Measurements from ENCODE around the gene ARPC5. TPM values are rescaled to one million over a fixed set of nuclear protein-coding genes. Genes with fewer than 3 reads are reported as not detected.

The ARPC5 gene
- total and polyA plus RNA-seq, 9 of the 15 experiments (the other 6 are each of a cell fraction or from before 2014, with no cell fraction given), result 71.8 to 150 (median 91.6) TPM

DNA sequence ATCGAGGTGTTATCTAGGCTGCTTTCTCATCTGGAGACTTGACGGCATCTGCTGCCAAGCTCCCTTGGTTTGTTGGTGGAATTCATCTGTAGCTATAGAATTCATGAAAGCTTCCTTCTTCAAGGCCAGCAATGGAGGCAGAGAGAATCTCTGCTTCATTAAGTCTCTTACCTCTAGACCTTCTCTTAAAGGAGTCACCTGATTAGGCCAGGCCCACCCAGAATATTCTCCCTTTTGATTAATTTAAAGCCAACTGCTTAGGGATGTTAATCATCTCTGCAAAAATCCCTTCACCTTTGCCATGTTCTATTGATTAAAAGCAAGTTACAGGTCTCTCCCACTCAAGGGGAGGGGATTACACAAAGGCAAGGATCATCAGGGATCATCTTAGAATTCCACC, 40.0 kb downstream of the ARPC5 start:
- in situ Hi-C loops (cut with MboI) (no loop called here), intact Hi-C loops (cut with micrococcal nuclease) (no loop called here)
- H3K79me2 ChIP-seq (ENCODE audit: control insufficient read depth, insufficient read depth, low read length), result no peaks in the 10 kb centered on the region
- H3K36me3 ChIP-seq (ENCODE audit: control insufficient read depth, insufficient read depth, low read length), result no peaks in the 10 kb centered on the region
- H3K4me1 ChIP-seq (replicated peaks in 1 of 2; ENCODE audit: control insufficient read depth in 2 of 2, insufficient read depth in 2 of 2, low read length in 2 of 2), result no peaks in the 10 kb centered on the region; a peak in 1 of 5 replicates
- H3K4me2 ChIP-seq (ENCODE audit: insufficient read depth, low read length), result no peak overlapping the region
- no peaks in the 10 kb centered on the region for H3K9me1 ChIP-seq (ENCODE audit: control insufficient read depth, insufficient read depth, low read length)
- 16% methylated on average over 2 of the region's 2 CpGs for WGBS (ENCODE audit: insufficient coverage, low coverage, missing lambda C conversion rate)
- H3K27ac ChIP-seq (ENCODE audit: extremely low read depth, low read depth, low read length), result no peak overlapping the region
- no peaks in the 10 kb centered on the region for H3K9me3 ChIP-seq (replicated peaks; ENCODE audit: control insufficient read depth, insufficient read depth, low read depth, low read length)
- ChIA-PET CTCF (ENCODE audit: low intra/inter-chr PET ratio) (no interaction called here), POLR2A (no interaction called here)
- H2AFZ ChIP-seq (ENCODE audit: low read depth, low read length), result no peak overlapping the region
- DNase-seq (ENCODE audit: extremely low read depth in 1 of 4, low spot score in 3 of 4), result no peak
- no peak overlapping the region for H3K4me3 ChIP-seq
- no peaks in the 10 kb centered on the region for H4K20me1 ChIP-seq (replicated peaks; ENCODE audit: control insufficient read depth, insufficient read depth, low read length)
- no peak for TF ChIP-seq TRIM28 (IDR thresholded peaks at IDR 0.05)
- TF ChIP-seq ATF1 (CRISPR knock-in tag; IDR thresholded peaks at IDR 0.05), result no peak
- TF ChIP-seq ATF1 (tag; IDR thresholded peaks at IDR 0.05), result no peak
- TF ChIP-seq NELFE (IDR thresholded peaks at IDR 0.05; ENCODE audit: insufficient read depth, insufficient read length), result no peak
- peak; percentile 99 for TF ChIP-seq ZNF134 (CRISPR knock-in tag; conservative IDR thresholded peaks at IDR 0.05)
- TF ChIP-seq RBM25 (IDR thresholded peaks at IDR 0.05; ENCODE audit: low read depth, low read length, severe bottlenecking), result peak; percentile 52
- no peak for TF ChIP-seq BACH1 (tag; IDR thresholded peaks at IDR 0.05)
- TF ChIP-seq BHLHE40 (IDR thresholded peaks at IDR 0.05; ENCODE audit: low read length), result no peak
- no peak for TF ChIP-seq PYGO2 (tag; IDR thresholded peaks at IDR 0.05)
- no peak for TF ChIP-seq ARID2 (IDR thresholded peaks at IDR 0.05)
- TF ChIP-seq ZNF695 (CRISPR knock-in tag; IDR thresholded peaks at IDR 0.05), result no peak
- no peak for TF ChIP-seq HNRNPUL1 (IDR thresholded peaks at IDR 0.05; ENCODE audit: low read length)
- no peak for TF ChIP-seq RCOR1 (IDR thresholded peaks at IDR 0.05; ENCODE audit: borderline replicate concordance in 1 of 2, low read depth in 2 of 2, low read length in 2 of 2)
- no peak for TF ChIP-seq ZNF699 (CRISPR knock-in tag; IDR thresholded peaks at IDR 0.05; ENCODE audit: insufficient replicate concordance)
- BruUV-seq (replicated peaks), result no TSS peak
- FAIRE-seq, result no peak
- ATAC-seq, result no peak
- H3K9ac ChIP-seq (ENCODE audit: insufficient read depth in 1 of 2, low read depth in 2 of 2, low read length in 2 of 2), result no peak overlapping the region
- peaks cover 31 to 46% of the 10 kb centered on the region in 2 experiments for H3K27me3 ChIP-seq (ENCODE audit: control insufficient read depth in 2 of 2, insufficient read depth in 2 of 2, low read length in 2 of 2)

Measured in K562 (cell line).